Measurements from ENCODE around the gene RARRES1. TPM values are rescaled to one million over a fixed set of nuclear protein-coding genes. Genes with fewer than 3 reads are reported as not detected.

Gene RARRES1
- total RNA-seq, 1 experiment from 2014 or later = not detected

DNA sequence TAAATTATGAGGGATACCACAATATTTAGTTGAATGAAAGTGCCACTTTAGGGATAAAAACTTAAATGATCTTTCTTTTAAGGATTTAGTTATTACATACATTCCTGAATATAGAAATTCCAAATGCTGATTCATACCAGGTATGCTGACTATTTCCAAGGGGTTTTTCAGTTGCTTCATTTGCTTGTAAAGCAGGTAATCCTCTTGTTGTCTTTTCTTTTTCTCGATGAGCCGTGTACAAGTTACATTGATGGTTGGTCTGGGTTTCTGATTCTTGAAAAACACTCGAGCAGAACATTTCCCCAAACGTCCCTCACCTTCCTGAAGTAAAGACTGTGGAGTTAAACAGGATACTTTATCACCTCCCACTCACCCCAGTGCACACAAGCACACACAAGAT lies 21.7 kb downstream of the RARRES1 start:
- no peaks in the 10 kb centered on the region for H3K9me3 Mint-ChIP-seq (ENCODE audit: unreplicated experiment)
- intact Hi-C loops (cut with micrococcal nuclease) = no loop called here
- peaks cover 14% of the 10 kb centered on the region for H3K4me1 Mint-ChIP-seq (ENCODE audit: insufficient read depth, unreplicated experiment)
- ChIA-PET POLR2A (no interaction called here), CTCF (interaction anchor here (0.7 to 9.9 kb wide), 2 partner anchors 17 to 67 kb away, joined by 4 to 79 read pairs; no protein-coding TSS in a partner anchor)
- H3K36me3 Mint-ChIP-seq (ENCODE audit: insufficient read depth, unreplicated experiment) = peaks cover 15% of the 10 kb centered on the region
- no peaks in the 10 kb centered on the region for H3K27me3 Mint-ChIP-seq (ENCODE audit: insufficient read depth, unreplicated experiment)
- no TSS peak for BruUV-seq (replicated peaks)
- H3K4me3 Mint-ChIP-seq (ENCODE audit: unreplicated experiment) = no peak overlapping the region
- DNase-seq (ENCODE audit: unreplicated experiment) = no peak
- H3K27ac Mint-ChIP-seq (ENCODE audit: low read depth, unreplicated experiment) = peak overlapping the region; percentile 80
- TF ChIP-seq, protein P1, sequence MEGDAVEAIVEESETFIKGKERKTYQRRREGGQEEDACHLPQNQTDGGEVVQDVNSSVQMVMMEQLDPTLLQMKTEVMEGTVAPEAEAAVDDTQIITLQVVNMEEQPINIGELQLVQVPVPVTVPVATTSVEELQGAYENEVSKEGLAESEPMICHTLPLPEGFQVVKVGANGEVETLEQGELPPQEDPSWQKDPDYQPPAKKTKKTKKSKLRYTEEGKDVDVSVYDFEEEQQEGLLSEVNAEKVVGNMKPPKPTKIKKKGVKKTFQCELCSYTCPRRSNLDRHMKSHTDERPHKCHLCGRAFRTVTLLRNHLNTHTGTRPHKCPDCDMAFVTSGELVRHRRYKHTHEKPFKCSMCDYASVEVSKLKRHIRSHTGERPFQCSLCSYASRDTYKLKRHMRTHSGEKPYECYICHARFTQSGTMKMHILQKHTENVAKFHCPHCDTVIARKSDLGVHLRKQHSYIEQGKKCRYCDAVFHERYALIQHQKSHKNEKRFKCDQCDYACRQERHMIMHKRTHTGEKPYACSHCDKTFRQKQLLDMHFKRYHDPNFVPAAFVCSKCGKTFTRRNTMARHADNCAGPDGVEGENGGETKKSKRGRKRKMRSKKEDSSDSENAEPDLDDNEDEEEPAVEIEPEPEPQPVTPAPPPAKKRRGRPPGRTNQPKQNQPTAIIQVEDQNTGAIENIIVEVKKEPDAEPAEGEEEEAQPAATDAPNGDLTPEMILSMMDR (IDR thresholded peaks at IDR 0.05; ENCODE audit: unreplicated experiment) = no peak

- H3K27ac Mint-ChIP-seq (ENCODE audit: low read depth, unreplicated experiment) = no peak overlapping the region
- no peaks in the 10 kb centered on the region for H3K27me3 Mint-ChIP-seq (ENCODE audit: insufficient read depth, unreplicated experiment)
- peaks cover 18% of the 10 kb centered on the region for H3K36me3 Mint-ChIP-seq (ENCODE audit: insufficient read depth, unreplicated experiment)
- POLR2A ChIA-PET = no interaction called here
- peak; percentile 47 for DNase-seq (ENCODE audit: unreplicated experiment)
- no TSS peak for BruUV-seq (replicated peaks)
- H3K4me3 Mint-ChIP-seq (ENCODE audit: unreplicated experiment) = no peak overlapping the region
- CTCF ChIA-PET = interaction anchor here (1.0 to 9.9 kb wide), 3 partner anchors 14 to 50 kb away, joined by 3 to 79 read pairs (median 5); no protein-coding TSS in a partner anchor
- TF ChIP-seq, protein P1 (IDR thresholded peaks at IDR 0.05; ENCODE audit: unreplicated experiment) = no peak
- no peaks in the 10 kb centered on the region for H3K9me3 Mint-ChIP-seq (ENCODE audit: unreplicated experiment)
- intact Hi-C loops (cut with micrococcal nuclease) = no loop called here
- peaks cover 14% of the 10 kb centered on the region for H3K4me1 Mint-ChIP-seq (ENCODE audit: insufficient read depth, unreplicated experiment)
These were observed 22.6 kb downstream of the RARRES1 start for GRCh38 chr3:158709666-158710083.

DNA sequence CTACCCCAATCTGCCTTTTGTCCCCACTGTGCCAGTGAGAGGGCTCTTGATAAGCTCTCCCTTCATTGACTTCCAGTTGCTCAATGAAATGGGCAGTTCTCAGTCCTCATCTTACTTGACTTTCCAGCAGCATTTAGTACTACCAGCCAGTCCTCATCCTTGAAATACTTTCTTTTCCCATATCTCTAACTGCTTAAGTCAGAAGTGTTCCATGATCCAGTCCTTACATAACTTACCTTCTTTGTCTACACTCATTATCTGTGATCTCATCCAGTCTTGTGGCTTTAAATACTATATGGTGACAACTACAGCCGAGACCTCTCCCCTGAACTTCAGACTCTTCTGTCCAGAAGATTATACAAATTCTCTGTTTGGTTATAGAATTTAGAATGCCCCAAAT lies 28.7 kb downstream of the RARRES1 start:
- Mint-ChIP-seq H3K27ac (ENCODE audit: low read depth, unreplicated experiment) (peak overlapping the region; percentile 14), H3K4me3 (ENCODE audit: unreplicated experiment) (no peak overlapping the region), H3K36me3 (ENCODE audit: insufficient read depth, unreplicated experiment) (peaks cover 32% of the 10 kb centered on the region), H3K9me3 (ENCODE audit: unreplicated experiment) (no peaks in the 10 kb centered on the region), H3K4me1 (ENCODE audit: insufficient read depth, unreplicated experiment) (peaks cover 6% of the 10 kb centered on the region), H3K27me3 (ENCODE audit: insufficient read depth, unreplicated experiment) (no peaks in the 10 kb centered on the region)
- BruUV-seq (replicated peaks) = no TSS peak
- ChIA-PET POLR2A (interaction anchor here (0.7 kb wide), 1 partner anchor 1068 kb away, joined by 3 read pairs; no protein-coding TSS in a partner anchor), CTCF (interaction anchor here (0.6 to 1.5 kb wide), 2 partner anchors 12 to 24 kb away, joined by 3 to 4 read pairs; no protein-coding TSS in a partner anchor)
- intact Hi-C loops (cut with micrococcal nuclease) = no loop called here
- TF ChIP-seq, protein P1 (IDR thresholded peaks at IDR 0.05; ENCODE audit: unreplicated experiment) = no peak
- no peak for DNase-seq (ENCODE audit: unreplicated experiment)

DNA sequence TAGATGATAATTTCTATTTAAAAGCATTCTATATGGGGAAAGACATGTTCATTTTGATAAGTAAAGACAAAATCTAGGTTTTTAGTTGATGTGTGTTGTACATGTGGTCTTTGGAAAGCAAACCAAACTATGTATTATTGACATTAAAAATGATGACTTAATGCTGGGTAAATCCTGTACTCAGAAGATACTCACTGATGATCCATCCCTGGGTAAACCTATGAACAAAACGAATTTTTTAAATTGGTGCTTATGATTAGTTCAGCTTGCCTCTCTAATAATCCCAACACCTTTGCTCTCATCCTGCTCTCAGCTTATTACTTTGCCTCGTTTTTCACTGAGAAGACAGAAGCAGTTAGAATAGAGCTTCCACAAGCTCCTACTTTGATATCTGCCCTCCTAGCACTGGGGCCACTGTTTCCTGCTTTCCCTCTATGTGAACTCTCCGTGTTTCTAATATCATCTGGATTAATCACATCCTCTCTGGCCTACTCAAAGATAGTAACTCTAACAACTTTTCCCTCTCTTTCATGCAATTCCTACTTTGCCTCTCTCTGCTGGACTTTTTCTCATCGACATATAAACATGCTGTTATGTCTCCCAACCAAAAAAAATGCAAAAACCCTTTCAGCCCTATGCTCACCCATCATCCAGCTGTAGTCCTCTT lies 29.3 kb downstream of the RARRES1 start:
- intact Hi-C loops (cut with micrococcal nuclease) = no loop called here
- H3K27me3 Mint-ChIP-seq (ENCODE audit: insufficient read depth, unreplicated experiment) = no peaks in the 10 kb centered on the region
- peak overlapping the region; percentile 14 for H3K27ac Mint-ChIP-seq (ENCODE audit: low read depth, unreplicated experiment)
- H3K4me1 Mint-ChIP-seq (ENCODE audit: insufficient read depth, unreplicated experiment) = peaks cover 6% of the 10 kb centered on the region
- no peaks in the 10 kb centered on the region for H3K9me3 Mint-ChIP-seq (ENCODE audit: unreplicated experiment)
- ChIA-PET CTCF (interaction anchor here (0.6 kb wide), 1 partner anchor 12 kb away, joined by 3 read pairs; no protein-coding TSS in a partner anchor), POLR2A (interaction anchor here (0.7 kb wide), 1 partner anchor 1069 kb away, joined by 3 read pairs; no protein-coding TSS in a partner anchor)
- peaks cover 33% of the 10 kb centered on the region for H3K36me3 Mint-ChIP-seq (ENCODE audit: insufficient read depth, unreplicated experiment)
- H3K4me3 Mint-ChIP-seq (ENCODE audit: unreplicated experiment) = no peak overlapping the region
- BruUV-seq (replicated peaks) = no TSS peak
- DNase-seq (ENCODE audit: unreplicated experiment) = no peak
- TF ChIP-seq, protein P1 (IDR thresholded peaks at IDR 0.05; ENCODE audit: unreplicated experiment) = no peak

Data from MCF 10A (cell line).